Measurements from ENCODE around the gene CDK17. TPM values are rescaled to one million over a fixed set of nuclear protein-coding genes. Genes with fewer than 3 reads are reported as not detected.

Gene CDK17
- total RNA-seq, 1 experiment from 2014 or later: 21.4 TPM

- RAD21 ChIA-PET (ENCODE audit: low non-redundant PET in 1 of 2, low total read pairs in 2 of 2, uncharacterized antibody in 2 of 2, unreplicated experiment in 2 of 2): no interaction called here
- H3K9ac ChIP-seq (ENCODE audit: low read length): no peak overlapping the region
- H3K27me3 ChIP-seq (ENCODE audit: insufficient read depth, low read length): no peaks in the 10 kb centered on the region
- H3K4me1 ChIP-seq (ENCODE audit: control insufficient read depth in 1 of 2, insufficient read depth in 2 of 2, low read length in 2 of 2): no peaks in the 10 kb centered on the region
- intact Hi-C loops (cut with micrococcal nuclease): no loop called here
- no peak overlapping the region for H2AFZ ChIP-seq (ENCODE audit: low read depth, low read length, poor library complexity, severe bottlenecking)
- no peaks in the 10 kb centered on the region for H3K9me3 ChIP-seq (ENCODE audit: control insufficient read depth in 1 of 2, insufficient read depth in 1 of 2, low read depth in 1 of 2, low read length in 2 of 2)
- TF ChIP-seq SRF (IDR thresholded peaks at IDR 0.05; ENCODE audit: low read depth) (no peak), ZBTB33 (IDR thresholded peaks at IDR 0.05; ENCODE audit: extremely low read depth, insufficient replicate concordance, low read length) (no peak), EZH2phosphoT487 (IDR thresholded peaks at IDR 0.05; ENCODE audit: borderline replicate concordance) (no peak), ELF1 (IDR thresholded peaks at IDR 0.05; ENCODE audit: borderline replicate concordance, low read depth) (no peak)
- H4K20me1 ChIP-seq (ENCODE audit: insufficient read depth): no peaks in the 10 kb centered on the region
- POLR2A ChIA-PET: no interaction called here
- no peak overlapping the region for H3K4me3 ChIP-seq (replicated peaks in 1 of 2; ENCODE audit: low read depth in 1 of 2, low read length in 2 of 2)
- CTCF ChIA-PET: no interaction called here
- DNase-seq (ENCODE audit: low read depth, low spot score) (no peak), ATAC-seq (no peak)
- no TSS peak for BruUV-seq (replicated peaks)
- H3K79me2 ChIP-seq (ENCODE audit: insufficient read depth, low read length): peaks cover 87% of the 10 kb centered on the region
- no peaks in the 10 kb centered on the region for H3K36me3 ChIP-seq (ENCODE audit: control insufficient read depth in 1 of 2, insufficient read depth in 2 of 2, low read length in 2 of 2)
- no peak overlapping the region for H3K4me2 ChIP-seq (ENCODE audit: low read length)
- no peak overlapping the region for H3K27ac ChIP-seq (ENCODE audit: low read depth, low read length)
- no peaks in the 10 kb centered on the region for H3K9me2 ChIP-seq (ENCODE audit: insufficient read depth)
Measured at GRCh38 chr12:96354326-96354725, 45.9 kb downstream of the CDK17 start.

GRCh38 chr12:96352161-96352835, 47.9 kb downstream of the CDK17 start:
- RAD21 ChIA-PET (ENCODE audit: low non-redundant PET in 1 of 2, low total read pairs in 2 of 2, uncharacterized antibody in 2 of 2, unreplicated experiment in 2 of 2): no interaction called here
- Histone ChIP-seq H3K9ac (ENCODE audit: low read length) (no peak overlapping the region), H3K27me3 (ENCODE audit: insufficient read depth, low read length) (no peaks in the 10 kb centered on the region), H3K36me3 (ENCODE audit: control insufficient read depth in 1 of 2, insufficient read depth in 2 of 2, low read length in 2 of 2) (no peaks in the 10 kb centered on the region), H2AFZ (ENCODE audit: low read depth, low read length, poor library complexity, severe bottlenecking) (no peak overlapping the region), H4K20me1 (ENCODE audit: insufficient read depth) (no peaks in the 10 kb centered on the region), H3K9me3 (ENCODE audit: control insufficient read depth in 1 of 2, insufficient read depth in 1 of 2, low read depth in 1 of 2, low read length in 2 of 2) (no peaks in the 10 kb centered on the region), H3K4me1 (ENCODE audit: control insufficient read depth in 1 of 2, insufficient read depth in 2 of 2, low read length in 2 of 2) (no peaks in the 10 kb centered on the region), H3K4me3 (replicated peaks in 1 of 2; ENCODE audit: low read depth in 1 of 2, low read length in 2 of 2) (no peak overlapping the region), H3K27ac (ENCODE audit: low read depth, low read length) (no peak overlapping the region), H3K9me2 (ENCODE audit: insufficient read depth) (no peaks in the 10 kb centered on the region), H3K4me2 (ENCODE audit: low read length) (no peak overlapping the region), H3K79me2 (ENCODE audit: insufficient read depth, low read length) (peaks cover 87% of the 10 kb centered on the region)
- CTCF ChIA-PET: no interaction called here
- no peak for ATAC-seq
- intact Hi-C loops (cut with micrococcal nuclease): no loop called here
- POLR2A ChIA-PET: no interaction called here
- DNase-seq (ENCODE audit: low read depth, low spot score): no peak
- BruUV-seq (replicated peaks): no TSS peak
- no peak for TF ChIP-seq POLR2A (IDR thresholded peaks at IDR 0.05; ENCODE audit: borderline replicate concordance, extremely low read depth, insufficient read depth, insufficient read length)
- TF ChIP-seq SIN3A (IDR thresholded peaks at IDR 0.05; ENCODE audit: low read depth): no peak
- TF ChIP-seq CBX3 (IDR thresholded peaks at IDR 0.05; ENCODE audit: low read depth): no peak
- no peak for TF ChIP-seq JUND (IDR thresholded peaks at IDR 0.05)
- no peak for TF ChIP-seq ATF3 (IDR thresholded peaks at IDR 0.05)
- TF ChIP-seq YY1 (IDR thresholded peaks at IDR 0.05; ENCODE audit: extremely low read depth, insufficient replicate concordance, low read depth, low read length): no peak
- TF ChIP-seq CEBPB (IDR thresholded peaks at IDR 0.05; ENCODE audit: low read depth): no peak
- TF ChIP-seq REST (IDR thresholded peaks at IDR 0.05; ENCODE audit: low read depth): no peak
- no peak for TF ChIP-seq ZFX (IDR thresholded peaks at IDR 0.05)
- no peak for TF ChIP-seq FOSL1 (IDR thresholded peaks at IDR 0.05; ENCODE audit: low read depth)

Data from HCT116 (cell line).